WTC11 (cell line): ENCODE data around the gene RBFOX2. TPM values are rescaled to one million over a fixed set of nuclear protein-coding genes. Genes with fewer than 3 reads are reported as not detected.

ENCODE experiments used
- ATAC-seq: fragments of 200-7000 bp; cut with Tn5 transposase; 2 replicates; pipeline ENCODE4 v1.10.0; 2021; ENCODE audit warnings: mild to moderate bottlenecking, moderate library complexity
- CTCF ChIA-PET: fragments of 300-600 bp; sonication (Branson Sonifier 250); formaldehyde crosslinking; loops from one replicate; lab custom pipeline; 2021; ENCODE audit warnings: antibody characterized with exemption; lab: Charles Lee
- POLR2A ChIA-PET: fragments of 350-600 bp; sonication (Branson Sonifier 250); formaldehyde crosslinking; loops from one replicate; lab custom pipeline; 2021; ENCODE audit warnings: antibody characterized with exemption; lab: Charles Lee
- DNase-seq: peaks from one replicate; pipeline ENCODE4 v3.0.0; 2021; ENCODE audit warnings: low spot score
- H3K27ac Mint-ChIP-seq: 2 replicates; pipeline ENCODE4 v1.8.0; 2021; ENCODE audit warnings: mixed read lengths
- H3K27me3 Mint-ChIP-seq: 2 replicates; pipeline ENCODE4 v1.8.0; 2021; ENCODE audit warnings: low read depth, mild to moderate bottlenecking, moderate library complexity, mixed read lengths
- H3K36me3 Mint-ChIP-seq: 2 replicates; pipeline ENCODE4 v1.8.0; 2021; ENCODE audit warnings: mixed read lengths
- H3K4me1 Mint-ChIP-seq: 2 replicates; pipeline ENCODE4 v1.8.0; 2022; ENCODE audit warnings: mixed read lengths
- H3K4me3 Mint-ChIP-seq: 2 replicates; pipeline ENCODE4 v1.8.0; 2021; ENCODE audit warnings: mild to moderate bottlenecking, moderate library complexity, mixed read lengths
- H3K9me3 Mint-ChIP-seq: 2 replicates; pipeline ENCODE4 v1.8.0; 2021; ENCODE audit warnings: mixed read lengths
- ATF1 ChIP-seq: sonication (generic); formaldehyde crosslinking; IDR thresholded peaks from 2 replicates; pipeline ENCODE4 v1.8.1; 2023; ENCODE audit warnings: mild to moderate bottlenecking, moderate library complexity, missing genetic modification reagents
- FOXK1 ChIP-seq: sonication (generic); formaldehyde crosslinking; IDR thresholded peaks from 2 replicates; pipeline ENCODE4 v1.8.0; 2022; ENCODE audit warnings: mild to moderate bottlenecking, moderate library complexity, missing genetic modification reagents
- HMGA2 ChIP-seq: fragments of 250-450 bp; sonication (Bioruptor Pico); IDR thresholded peaks from 2 replicates; pipeline ENCODE4 v1.4.0; 2021; ENCODE audit warnings: mild to moderate bottlenecking, moderate library complexity
- NFE2L1 ChIP-seq: sonication (generic); formaldehyde crosslinking; IDR thresholded peaks from 2 replicates; pipeline ENCODE4 v1.8.1; 2023; ENCODE audit warnings: missing genetic modification reagents
- NFYB ChIP-seq: sonication (generic); formaldehyde crosslinking; conservative IDR thresholded peaks from 2 replicates; pipeline ENCODE4 v1.8.0; 2022; ENCODE audit warnings: low read depth, missing genetic modification reagents
- RORB ChIP-seq: fragments of 250-450 bp; sonication (Bioruptor Pico); IDR thresholded peaks from 2 replicates; pipeline ENCODE4 v1.9.0; 2021; ENCODE audit warnings: mild to moderate bottlenecking
- SP1 ChIP-seq: sonication (generic); formaldehyde crosslinking; conservative IDR thresholded peaks from 2 replicates; pipeline ENCODE4 v1.8.1; 2022; ENCODE audit warnings: missing genetic modification reagents
- ZNF219 ChIP-seq: sonication (generic); formaldehyde crosslinking; IDR thresholded peaks from 2 replicates; pipeline ENCODE4 v1.8.0; 2023; ENCODE audit warnings: missing genetic modification reagents, mild to moderate bottlenecking, borderline replicate concordance
- ZNF263 ChIP-seq: sonication (generic); formaldehyde crosslinking; IDR thresholded peaks from 2 replicates; pipeline ENCODE4 v1.8.1; 2022; ENCODE audit warnings: low read depth, mild to moderate bottlenecking, moderate library complexity, missing genetic modification reagents
- total RNA-seq: library from RNA; stranded (reverse); gene quantifications from 3 replicates; pipeline ENCODE4 v1.2.3, GENCODE V29; 2021
- TF ChIP-seq, protein P1 (sequence below): sonication (generic); formaldehyde crosslinking; conservative IDR thresholded peaks from 2 replicates; pipeline ENCODE4 v1.8.1; 2023; ENCODE audit warnings: mild to moderate bottlenecking, low read depth, missing genetic modification reagents, moderate library complexity
- TF ChIP-seq, protein P2 (sequence below): sonication (generic); formaldehyde crosslinking; IDR thresholded peaks from 2 replicates; pipeline ENCODE4 v1.8.1; 2023; ENCODE audit warnings: mild to moderate bottlenecking, missing genetic modification reagents, borderline replicate concordance
- TF ChIP-seq, protein P3 (sequence below): fragments of 250-450 bp; sonication (Bioruptor Pico); conservative IDR thresholded peaks from 2 replicates; pipeline ENCODE4 v1.9.0; 2021; ENCODE audit warnings: mild to moderate bottlenecking
- TF ChIP-seq, protein P4 (sequence below): sonication (generic); formaldehyde crosslinking; IDR thresholded peaks from 2 replicates; pipeline ENCODE4 v1.8.1; 2022; ENCODE audit warnings: missing genetic modification reagents, borderline replicate concordance

Gene RBFOX2
- total RNA-seq, 1 experiment from 2014 or later, result 107 TPM

DNA sequence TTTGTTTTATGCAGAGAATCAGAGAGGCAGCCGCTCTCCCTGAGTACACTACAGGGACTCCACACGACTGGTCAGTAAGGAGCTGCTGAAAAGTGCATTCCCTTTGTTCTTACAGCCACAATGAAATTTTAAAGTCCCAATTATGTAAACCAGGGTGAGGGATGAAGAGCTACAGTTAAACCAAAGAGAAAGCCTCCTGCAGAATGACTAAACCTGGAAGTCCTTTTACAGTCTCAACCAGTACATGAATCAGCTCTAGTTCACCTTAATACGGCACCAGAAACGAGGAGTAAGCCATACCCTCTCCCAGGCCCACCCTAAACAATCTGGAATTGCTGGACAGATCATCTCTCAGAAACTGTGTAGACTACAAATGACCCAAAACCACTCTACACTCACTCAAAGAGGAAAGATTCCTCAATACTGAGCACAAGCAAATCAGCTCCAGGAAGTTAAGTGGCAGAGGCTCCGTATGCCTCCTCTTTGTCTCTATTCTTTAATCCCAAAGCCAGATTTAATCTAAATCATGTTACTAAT is 113.1 kb downstream of the RBFOX2 start (continued):
- TF ChIP-seq, protein P1, sequence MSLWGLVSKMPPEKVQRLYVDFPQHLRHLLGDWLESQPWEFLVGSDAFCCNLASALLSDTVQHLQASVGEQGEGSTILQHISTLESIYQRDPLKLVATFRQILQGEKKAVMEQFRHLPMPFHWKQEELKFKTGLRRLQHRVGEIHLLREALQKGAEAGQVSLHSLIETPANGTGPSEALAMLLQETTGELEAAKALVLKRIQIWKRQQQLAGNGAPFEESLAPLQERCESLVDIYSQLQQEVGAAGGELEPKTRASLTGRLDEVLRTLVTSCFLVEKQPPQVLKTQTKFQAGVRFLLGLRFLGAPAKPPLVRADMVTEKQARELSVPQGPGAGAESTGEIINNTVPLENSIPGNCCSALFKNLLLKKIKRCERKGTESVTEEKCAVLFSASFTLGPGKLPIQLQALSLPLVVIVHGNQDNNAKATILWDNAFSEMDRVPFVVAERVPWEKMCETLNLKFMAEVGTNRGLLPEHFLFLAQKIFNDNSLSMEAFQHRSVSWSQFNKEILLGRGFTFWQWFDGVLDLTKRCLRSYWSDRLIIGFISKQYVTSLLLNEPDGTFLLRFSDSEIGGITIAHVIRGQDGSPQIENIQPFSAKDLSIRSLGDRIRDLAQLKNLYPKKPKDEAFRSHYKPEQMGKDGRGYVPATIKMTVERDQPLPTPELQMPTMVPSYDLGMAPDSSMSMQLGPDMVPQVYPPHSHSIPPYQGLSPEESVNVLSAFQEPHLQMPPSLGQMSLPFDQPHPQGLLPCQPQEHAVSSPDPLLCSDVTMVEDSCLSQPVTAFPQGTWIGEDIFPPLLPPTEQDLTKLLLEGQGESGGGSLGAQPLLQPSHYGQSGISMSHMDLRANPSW (CRISPR knock-in tag), result no peak
- TF ChIP-seq NFYB (CRISPR knock-in tag) (no peak), ZNF263 (CRISPR knock-in tag) (no peak), RORB (CRISPR knock-in tag) (no peak), NFE2L1 (CRISPR knock-in tag) (no peak)
- TF ChIP-seq, protein P2, sequence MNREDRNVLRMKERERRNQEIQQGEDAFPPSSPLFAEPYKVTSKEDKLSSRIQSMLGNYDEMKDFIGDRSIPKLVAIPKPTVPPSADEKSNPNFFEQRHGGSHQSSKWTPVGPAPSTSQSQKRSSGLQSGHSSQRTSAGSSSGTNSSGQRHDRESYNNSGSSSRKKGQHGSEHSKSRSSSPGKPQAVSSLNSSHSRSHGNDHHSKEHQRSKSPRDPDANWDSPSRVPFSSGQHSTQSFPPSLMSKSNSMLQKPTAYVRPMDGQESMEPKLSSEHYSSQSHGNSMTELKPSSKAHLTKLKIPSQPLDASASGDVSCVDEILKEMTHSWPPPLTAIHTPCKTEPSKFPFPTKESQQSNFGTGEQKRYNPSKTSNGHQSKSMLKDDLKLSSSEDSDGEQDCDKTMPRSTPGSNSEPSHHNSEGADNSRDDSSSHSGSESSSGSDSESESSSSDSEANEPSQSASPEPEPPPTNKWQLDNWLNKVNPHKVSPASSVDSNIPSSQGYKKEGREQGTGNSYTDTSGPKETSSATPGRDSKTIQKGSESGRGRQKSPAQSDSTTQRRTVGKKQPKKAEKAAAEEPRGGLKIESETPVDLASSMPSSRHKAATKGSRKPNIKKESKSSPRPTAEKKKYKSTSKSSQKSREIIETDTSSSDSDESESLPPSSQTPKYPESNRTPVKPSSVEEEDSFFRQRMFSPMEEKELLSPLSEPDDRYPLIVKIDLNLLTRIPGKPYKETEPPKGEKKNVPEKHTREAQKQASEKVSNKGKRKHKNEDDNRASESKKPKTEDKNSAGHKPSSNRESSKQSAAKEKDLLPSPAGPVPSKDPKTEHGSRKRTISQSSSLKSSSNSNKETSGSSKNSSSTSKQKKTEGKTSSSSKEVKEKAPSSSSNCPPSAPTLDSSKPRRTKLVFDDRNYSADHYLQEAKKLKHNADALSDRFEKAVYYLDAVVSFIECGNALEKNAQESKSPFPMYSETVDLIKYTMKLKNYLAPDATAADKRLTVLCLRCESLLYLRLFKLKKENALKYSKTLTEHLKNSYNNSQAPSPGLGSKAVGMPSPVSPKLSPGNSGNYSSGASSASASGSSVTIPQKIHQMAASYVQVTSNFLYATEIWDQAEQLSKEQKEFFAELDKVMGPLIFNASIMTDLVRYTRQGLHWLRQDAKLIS (CRISPR knock-in tag), result no peak

DNA sequence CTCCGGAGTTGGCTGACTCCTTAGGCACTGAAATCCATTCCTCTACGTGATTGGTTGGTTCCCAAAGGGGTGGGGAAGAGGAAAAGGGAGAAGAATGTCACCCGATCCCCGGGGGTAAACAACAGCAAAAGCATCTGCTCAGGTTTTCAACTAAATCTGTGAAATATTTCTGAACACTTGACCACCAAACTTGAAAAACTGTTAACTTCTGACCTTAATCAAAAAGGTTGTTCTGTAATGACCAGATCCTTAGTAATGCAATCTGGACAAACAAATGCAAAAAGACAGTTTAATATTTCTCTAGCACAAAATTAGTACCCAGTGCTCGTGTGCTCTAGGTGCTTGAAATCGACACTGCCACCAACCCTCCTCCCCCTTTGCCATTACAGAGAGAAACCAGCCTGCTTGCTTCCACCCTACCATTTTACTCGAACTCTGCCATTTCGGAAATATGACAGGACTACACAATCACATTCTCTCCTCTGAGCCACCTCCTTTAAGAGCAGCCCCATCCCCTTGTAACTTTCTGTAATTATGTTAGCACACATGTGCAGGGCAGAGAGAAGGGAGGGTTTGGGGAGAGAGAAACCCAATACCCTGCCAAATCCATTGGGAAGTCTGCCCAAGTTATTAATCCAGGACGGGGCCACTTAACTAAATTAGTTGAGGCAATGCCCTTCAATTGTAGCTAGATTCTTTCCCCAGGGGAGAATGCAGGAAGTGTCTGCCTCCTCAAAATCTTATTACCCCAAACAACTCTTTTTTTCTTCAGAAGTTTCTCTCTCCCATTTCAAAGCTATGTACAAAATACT is 113.8 kb downstream of the RBFOX2 start:
- H3K4me3 Mint-ChIP-seq, result peak overlapping the region; percentile 71
- peak; percentile 96 for ATAC-seq
- CTCF ChIA-PET, result interaction anchor here (0.8 to 2.1 kb wide), 13 partner anchors 15 to 484 kb away, joined by 3 to 14 read pairs (median 4); partner anchors contain the start of gene RBFOX2

More for the DNA sequence above, 113.8 kb downstream of the RBFOX2 start:
- Mint-ChIP-seq H3K4me1 (peaks cover 68% of the 10 kb centered on the region), H3K9me3 (no peaks in the 10 kb centered on the region), H3K36me3 (no peaks in the 10 kb centered on the region), H3K27me3 (no peaks in the 10 kb centered on the region), H3K27ac (peak overlapping the region; percentile 99)
- TF ChIP-seq, protein P3, sequence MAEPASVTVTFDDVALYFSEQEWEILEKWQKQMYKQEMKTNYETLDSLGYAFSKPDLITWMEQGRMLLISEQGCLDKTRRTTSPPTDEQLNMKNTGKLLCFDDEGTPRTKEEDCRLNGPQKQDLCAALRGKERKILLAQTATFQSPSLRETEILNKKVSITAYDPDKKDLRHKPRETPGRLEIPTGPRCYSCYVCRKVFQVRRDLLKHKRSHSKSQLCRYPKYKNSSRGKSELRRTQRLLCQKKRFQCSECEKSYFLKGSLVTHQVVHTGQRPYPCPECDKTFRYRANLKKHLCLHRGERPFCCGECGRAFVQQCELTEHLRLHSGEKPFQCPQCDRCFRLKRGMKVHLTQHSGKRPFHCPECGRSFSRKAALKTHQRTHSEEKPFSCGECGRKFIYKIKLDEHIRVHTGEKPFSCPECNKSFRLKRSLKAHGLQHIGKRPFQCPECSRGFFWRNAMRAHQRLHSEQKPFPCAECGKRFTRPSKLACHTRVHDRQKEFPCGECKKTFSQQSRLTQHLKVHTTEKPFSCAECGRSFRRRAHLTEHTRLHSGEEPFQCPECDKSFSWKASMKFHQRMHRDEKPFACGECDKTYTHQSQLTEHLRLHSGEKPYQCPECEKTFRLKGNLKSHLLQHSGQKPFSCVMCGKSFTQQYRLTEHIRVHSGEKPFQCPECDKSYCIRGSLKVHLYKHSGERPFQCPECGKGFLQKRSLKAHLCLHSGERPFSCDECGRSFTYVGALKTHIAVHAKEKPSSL (CRISPR knock-in tag), result no peak
- TF ChIP-seq, protein P4, sequence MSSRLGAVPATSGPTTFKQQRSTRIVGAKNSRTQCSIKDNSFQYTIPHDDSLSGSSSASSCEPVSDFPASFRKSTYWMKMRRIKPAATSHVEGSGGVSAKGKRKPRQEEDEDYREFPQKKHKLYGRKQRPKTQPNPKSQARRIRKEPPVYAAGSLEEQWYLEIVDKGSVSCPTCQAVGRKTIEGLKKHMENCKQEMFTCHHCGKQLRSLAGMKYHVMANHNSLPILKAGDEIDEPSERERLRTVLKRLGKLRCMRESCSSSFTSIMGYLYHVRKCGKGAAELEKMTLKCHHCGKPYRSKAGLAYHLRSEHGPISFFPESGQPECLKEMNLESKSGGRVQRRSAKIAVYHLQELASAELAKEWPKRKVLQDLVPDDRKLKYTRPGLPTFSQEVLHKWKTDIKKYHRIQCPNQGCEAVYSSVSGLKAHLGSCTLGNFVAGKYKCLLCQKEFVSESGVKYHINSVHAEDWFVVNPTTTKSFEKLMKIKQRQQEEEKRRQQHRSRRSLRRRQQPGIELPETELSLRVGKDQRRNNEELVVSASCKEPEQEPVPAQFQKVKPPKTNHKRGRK (CRISPR knock-in tag), result no peak
- TF ChIP-seq SP1 (CRISPR knock-in tag) (0 out of 2 replicates have a peak, but pooled peaks have one; percentile 48), ATF1 (CRISPR knock-in tag) (no peak), FOXK1 (peak; percentile 48; the same call in 1 of the 2 replicates), ZNF219 (CRISPR knock-in tag) (no peak), HMGA2 (no peak)
- peak; percentile 49 for DNase-seq
- POLR2A ChIA-PET, result interaction anchor here (0.9 to 1.0 kb wide), 2 partner anchors 79 to 114 kb away, joined by 3 to 4 read pairs; partner anchors contain the start of gene RBFOX2
